SK-N-SH treated with all-trans-retinoic acid at 6 μM for 48 hours (cell line): ENCODE measurements around the gene GPRC6A.

Experiments
- ATAC-seq: fragments of 200-7000 bp; cut with Tn5 transposase; 3 replicates; pipeline ENCODE4 v1.9.1; 2020; ENCODE audit warnings: mild to moderate bottlenecking, moderate library complexity
- ARNTL ChIP-seq: fragments of 450-650 bp; formaldehyde crosslinking; IDR thresholded peaks from 2 replicates; pipeline ENCODE4 v1.5.0; 2020; ENCODE audit warnings: low read depth, mild to moderate bottlenecking, moderate library complexity, borderline replicate concordance
- BACH2 ChIP-seq: fragments of 250-450 bp; sonication (Bioruptor Pico); IDR thresholded peaks from 2 replicates; pipeline ENCODE4 v1.9.0; 2021; ENCODE audit warnings: mild to moderate bottlenecking, borderline replicate concordance
- CREB5 ChIP-seq: fragments of 250-450 bp; sonication (Bioruptor Pico); IDR thresholded peaks from 2 replicates; pipeline ENCODE4 v1.5.1; 2020; ENCODE audit warnings: low read depth, mild to moderate bottlenecking, moderate library complexity
- CSDC2 ChIP-seq: fragments of 250-450 bp; sonication (Bioruptor Pico); IDR thresholded peaks from 2 replicates; pipeline ENCODE4 v1.5.0; 2020; ENCODE audit warnings: mild to moderate bottlenecking, moderate library complexity
- ESRRG ChIP-seq: fragments of 250-450 bp; sonication (Bioruptor Pico); IDR thresholded peaks from 2 replicates; pipeline ENCODE4 v1.6.1; 2021; ENCODE audit warnings: mild to moderate bottlenecking
- GLIS3 ChIP-seq: fragments of 250-450 bp; sonication (Bioruptor Pico); IDR thresholded peaks from 2 replicates; pipeline ENCODE4 v1.5.0; 2020; ENCODE audit warnings: mild to moderate bottlenecking, moderate library complexity
- ISL1 ChIP-seq: fragments of 250-450 bp; sonication (Bioruptor Pico); IDR thresholded peaks from 2 replicates; pipeline ENCODE4 v2.1.2; 2022; ENCODE audit warnings: mild to moderate bottlenecking, moderate library complexity
- PATZ1 ChIP-seq: fragments of 250-450 bp; sonication (Bioruptor Pico); IDR thresholded peaks from 2 replicates; pipeline ENCODE4 v1.8.0; 2020; ENCODE audit warnings: mild to moderate bottlenecking, moderate library complexity, borderline replicate concordance
- PPARA ChIP-seq: fragments of 250-450 bp; sonication (Bioruptor Pico); IDR thresholded peaks from 2 replicates; pipeline ENCODE4 v1.5.0; 2020; ENCODE audit warnings: mild to moderate bottlenecking, borderline replicate concordance
- SNAI2 ChIP-seq: fragments of 250-450 bp; sonication (Bioruptor Pico); IDR thresholded peaks from 2 replicates; pipeline ENCODE4 v1.5.0; 2020; ENCODE audit warnings: mild to moderate bottlenecking, moderate library complexity
- TCF4 ChIP-seq: fragments of 250-450 bp; sonication (Bioruptor Pico); IDR thresholded peaks from 2 replicates; pipeline ENCODE4 v1.8.0; 2021; ENCODE audit warnings: mild to moderate bottlenecking, moderate library complexity, borderline replicate concordance
- TSHZ2 ChIP-seq: fragments of 250-450 bp; sonication (Bioruptor Pico); IDR thresholded peaks from 2 replicates; pipeline ENCODE4 v1.5.0; 2020; ENCODE audit warnings: mild to moderate bottlenecking, moderate library complexity
- ZC3H10 ChIP-seq: fragments of 250-450 bp; sonication (Bioruptor Pico); IDR thresholded peaks from 2 replicates; pipeline ENCODE4 v1.5.1; 2021; ENCODE audit warnings: mild to moderate bottlenecking, moderate library complexity
- ZFP3 ChIP-seq: fragments of 250-450 bp; sonication (Bioruptor Pico); IDR thresholded peaks from 2 replicates; pipeline ENCODE4 v1.5.0; 2020; ENCODE audit warnings: mild to moderate bottlenecking, moderate library complexity
- ZFP30 ChIP-seq: fragments of 450-650 bp; formaldehyde crosslinking; IDR thresholded peaks from 2 replicates; pipeline ENCODE4 v1.5.0; 2022; ENCODE audit warnings: mild to moderate bottlenecking, moderate library complexity
- ZNF70 ChIP-seq: fragments of 450-650 bp; formaldehyde crosslinking; IDR thresholded peaks from 2 replicates; pipeline ENCODE4 v1.5.0; 2020; ENCODE audit warnings: mild to moderate bottlenecking, moderate library complexity
- ZNF8 ChIP-seq: fragments of 450-650 bp; formaldehyde crosslinking; IDR thresholded peaks from 2 replicates; pipeline ENCODE4 v1.5.0; 2020; ENCODE audit warnings: mild to moderate bottlenecking, moderate library complexity
- TF ChIP-seq, protein P1 (sequence below): fragments of 250-450 bp; sonication (Bioruptor Pico); IDR thresholded peaks from 2 replicates; pipeline ENCODE4 v1.5.1; 2021; ENCODE audit warnings: mild to moderate bottlenecking, moderate library complexity
- TF ChIP-seq, protein P2 (sequence below): fragments of 250-450 bp; sonication (Bioruptor Pico); IDR thresholded peaks from 2 replicates; pipeline ENCODE4 v1.8.0; 2021; ENCODE audit warnings: low read depth, mild to moderate bottlenecking, moderate library complexity, borderline replicate concordance

GPRC6A gene

DNA sequence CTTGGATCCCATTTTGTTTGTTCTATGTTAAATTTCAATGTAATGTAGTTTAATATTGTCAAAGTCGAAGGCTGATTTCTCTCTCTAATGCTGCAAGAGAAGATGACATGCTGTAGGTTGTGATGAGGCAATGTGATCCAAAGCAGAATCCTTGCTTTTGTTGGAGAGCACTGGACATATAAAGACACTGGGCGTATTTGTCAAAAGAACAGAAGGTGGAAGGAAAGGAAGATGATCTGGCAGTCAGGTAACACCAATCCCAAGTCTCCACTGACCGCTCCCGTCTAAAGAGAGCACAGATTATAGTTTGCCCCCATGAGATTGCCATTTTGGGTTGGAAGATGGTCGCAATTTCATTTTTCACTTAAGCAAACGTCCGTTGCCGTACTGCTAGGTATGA, 47.2 kb upstream of the GPRC6A start:
- ATAC-seq, result peak; percentile 16; the same call in 2 of the 3 replicates
- TF ChIP-seq TCF4 (CRISPR knock-in tag) (no peak), ZNF8 (no peak), ISL1 (no peak), ZFP3 (CRISPR knock-in tag) (no peak), ARNTL (no peak), PATZ1 (CRISPR knock-in tag) (no peak), PPARA (no peak), BACH2 (CRISPR knock-in tag) (no peak), TSHZ2 (CRISPR knock-in tag) (no peak), SNAI2 (CRISPR knock-in tag) (no peak), ZFP30 (CRISPR knock-in tag) (no peak)
- TF ChIP-seq, protein P1, sequence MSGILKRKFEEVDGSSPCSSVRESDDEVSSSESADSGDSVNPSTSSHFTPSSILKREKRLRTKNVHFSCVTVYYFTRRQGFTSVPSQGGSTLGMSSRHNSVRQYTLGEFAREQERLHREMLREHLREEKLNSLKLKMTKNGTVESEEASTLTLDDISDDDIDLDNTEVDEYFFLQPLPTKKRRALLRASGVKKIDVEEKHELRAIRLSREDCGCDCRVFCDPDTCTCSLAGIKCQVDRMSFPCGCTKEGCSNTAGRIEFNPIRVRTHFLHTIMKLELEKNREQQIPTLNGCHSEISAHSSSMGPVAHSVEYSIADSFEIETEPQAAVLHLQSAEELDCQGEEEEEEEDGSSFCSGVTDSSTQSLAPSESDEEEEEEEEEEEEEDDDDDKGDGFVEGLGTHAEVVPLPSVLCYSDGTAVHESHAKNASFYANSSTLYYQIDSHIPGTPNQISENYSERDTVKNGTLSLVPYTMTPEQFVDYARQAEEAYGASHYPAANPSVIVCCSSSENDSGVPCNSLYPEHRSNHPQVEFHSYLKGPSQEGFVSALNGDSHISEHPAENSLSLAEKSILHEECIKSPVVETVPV (CRISPR knock-in tag), result no peak
- TF ChIP-seq, all 23 proteins: peak for 0

DNA sequence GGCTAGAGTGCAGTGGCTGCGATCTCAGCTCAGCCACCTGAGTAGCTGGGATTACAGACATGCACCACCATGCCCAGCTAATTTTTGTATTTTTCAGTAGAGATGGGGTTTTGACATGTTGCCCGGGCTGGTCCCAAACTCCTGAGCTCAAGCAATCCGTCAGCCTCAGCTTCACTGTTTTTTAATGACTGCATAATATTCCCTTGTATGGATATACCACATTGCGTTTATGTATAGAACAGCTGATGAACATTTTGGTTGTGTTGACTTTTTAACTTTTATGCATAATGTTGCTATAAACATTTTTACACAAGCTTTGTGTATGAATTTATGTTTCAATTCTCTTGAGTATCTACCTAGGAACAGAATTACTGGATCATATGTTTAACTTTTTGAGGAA, 43.9 kb upstream of the GPRC6A start:
- no peak for ATAC-seq
- TF ChIP-seq ZNF8 (peak; percentile 87), SNAI2 (CRISPR knock-in tag) (no peak)

DNA sequence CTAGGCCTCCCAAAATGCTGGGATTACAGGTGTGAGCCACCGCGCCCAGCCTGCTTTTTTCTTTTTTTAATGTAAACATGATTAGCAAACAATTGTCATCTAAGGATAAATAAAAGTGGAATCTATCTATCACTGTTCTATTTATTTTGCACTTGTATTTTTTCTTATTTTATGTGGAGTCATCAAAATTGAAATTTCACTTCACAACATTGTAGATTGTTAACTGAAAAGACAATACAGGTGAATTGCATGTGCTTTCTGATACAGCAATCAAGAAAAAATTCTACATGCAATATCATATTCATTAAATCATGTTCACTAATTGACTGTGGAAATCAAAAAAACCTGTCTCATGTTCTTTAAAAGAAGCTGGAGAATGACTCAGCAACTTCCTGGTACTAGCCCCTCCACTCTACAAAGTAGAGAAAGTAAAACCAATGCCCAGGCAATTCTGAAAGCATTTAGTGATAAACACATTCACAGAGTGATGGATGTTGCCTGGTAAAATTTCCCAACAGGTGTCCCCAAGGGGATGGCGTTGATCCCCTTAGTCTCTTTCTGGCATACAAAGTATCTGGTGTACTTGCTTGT, 37.5 kb upstream of the GPRC6A start:
- no peak for ATAC-seq
- TF ChIP-seq PATZ1 (CRISPR knock-in tag) (no peak), CREB5 (CRISPR knock-in tag) (no peak), ESRRG (no peak), ZFP30 (CRISPR knock-in tag) (no peak), ZC3H10 (no peak), ISL1 (no peak), TCF4 (CRISPR knock-in tag) (no peak), CSDC2 (CRISPR knock-in tag) (no peak), ZNF70 (CRISPR knock-in tag) (no peak), PPARA (no peak), GLIS3 (CRISPR knock-in tag) (no peak), ARNTL (no peak), ZFP3 (CRISPR knock-in tag) (no peak), SNAI2 (CRISPR knock-in tag) (no peak), BACH2 (CRISPR knock-in tag) (no peak)
- TF ChIP-seq, protein P2, sequence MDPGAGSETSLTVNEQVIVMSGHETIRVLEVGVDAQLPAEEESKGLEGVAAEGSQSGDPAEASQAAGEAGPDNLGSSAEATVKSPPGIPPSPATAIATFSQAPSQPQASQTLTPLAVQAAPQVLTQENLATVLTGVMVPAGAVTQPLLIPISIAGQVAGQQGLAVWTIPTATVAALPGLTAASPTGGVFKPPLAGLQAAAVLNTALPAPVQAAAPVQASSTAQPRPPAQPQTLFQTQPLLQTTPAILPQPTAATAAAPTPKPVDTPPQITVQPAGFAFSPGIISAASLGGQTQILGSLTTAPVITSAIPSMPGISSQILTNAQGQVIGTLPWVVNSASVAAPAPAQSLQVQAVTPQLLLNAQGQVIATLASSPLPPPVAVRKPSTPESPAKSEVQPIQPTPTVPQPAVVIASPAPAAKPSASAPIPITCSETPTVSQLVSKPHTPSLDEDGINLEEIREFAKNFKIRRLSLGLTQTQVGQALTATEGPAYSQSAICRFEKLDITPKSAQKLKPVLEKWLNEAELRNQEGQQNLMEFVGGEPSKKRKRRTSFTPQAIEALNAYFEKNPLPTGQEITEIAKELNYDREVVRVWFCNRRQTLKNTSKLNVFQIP (CRISPR knock-in tag), result no peak
- TF ChIP-seq, protein P1 (CRISPR knock-in tag), result no peak
- TF ChIP-seq, all 23 proteins: peak for 0
